IMR-90 (cell line): Measurements from ENCODE around the gene SVIL. TPM values are rescaled to one million over a fixed set of nuclear protein-coding genes. Genes with fewer than 3 reads are reported as not detected.
"Not testable (repeated sequence)": the region's sequence is repeated elsewhere in the genome, so short reads cannot be mapped to it uniquely, and the experiment has no call there.

Source experiments
- ATAC-seq: fragments of 200-7000 bp; cut with Tn5 transposase; 2 replicates; pipeline ENCODE4 v1.9.1; 2020; ENCODE audit warnings: low read depth, mild to moderate bottlenecking, moderate library complexity
- BruUV-seq: library from RNA; stranded (reverse); fragments of 400-500 nt; replicated peaks from 2 replicates; lab custom pipeline; 2021; lab: Mats Ljungman, UMichigan
- CTCF ChIA-PET: fragments of 300-600 bp; formaldehyde crosslinking; extraction: SDS; loops from one replicate; lab custom pipeline; 2021; ENCODE audit warnings: antibody characterized with exemption; lab: Yijun Ruan, JAX
- POLR2A ChIA-PET: fragments of 300-600 bp; sonication (Branson Sonifier 250); formaldehyde crosslinking; loops from one replicate; lab custom pipeline; 2022; ENCODE audit warnings: antibody characterized with exemption; ENCODE audit not compliant: unreplicated experiment; lab: Charles Lee
- DNase-seq: peaks from one replicate; pipeline ENCODE4 v3.0.0; 2013
- H2AFZ ChIP-seq: replicated peaks from 2 replicates; pipeline ENCODE3; 2013; ENCODE audit warnings: low read length, mild to moderate bottlenecking; ENCODE audit not compliant: poor library complexity
- H2AK5ac ChIP-seq: 2 replicates; pipeline ENCODE4 v1.6.1; 2013; ENCODE audit warnings: low read depth, low read length, inconsistent platforms
- H2AK9ac ChIP-seq: replicated peaks from 2 replicates; pipeline ENCODE3; 2013; ENCODE audit warnings: mild to moderate bottlenecking, low read depth, low read length, moderate library complexity; ENCODE audit not compliant: poor library complexity
- H2BK120ac ChIP-seq: 2 replicates; pipeline ENCODE4 v1.6.1; 2013; ENCODE audit warnings: low read depth, low read length, inconsistent platforms
- H2BK15ac ChIP-seq: 3 replicates; pipeline ENCODE4 v1.6.1; 2013; ENCODE audit warnings: low read depth, low read length, inconsistent platforms
- H2BK20ac ChIP-seq: 2 replicates; pipeline ENCODE4 v1.6.1; 2013; ENCODE audit warnings: low read depth, mild to moderate bottlenecking, inconsistent platforms, low read length, moderate library complexity
- H2BK5ac ChIP-seq: 2 replicates; pipeline ENCODE4 v1.6.1; 2013; ENCODE audit warnings: mild to moderate bottlenecking, low read depth, low read length, inconsistent platforms; ENCODE audit not compliant: poor library complexity, severe bottlenecking
- H3K14ac ChIP-seq: replicated peaks from 2 replicates; pipeline ENCODE4 v1.6.1; 2013; ENCODE audit warnings: low read depth, low read length, inconsistent platforms
- H3K18ac ChIP-seq: 2 replicates; pipeline ENCODE4 v1.6.1; 2013; ENCODE audit warnings: low read depth, low read length, control low read depth
- H3K23ac ChIP-seq: 2 replicates; pipeline ENCODE4 v1.6.1; 2013; ENCODE audit warnings: low read depth, low read length, inconsistent platforms
- H3K27ac ChIP-seq: 2 replicates; pipeline ENCODE4 v1.5.1; 2013; ENCODE audit warnings: mild to moderate bottlenecking, control low read depth, low read length; ENCODE audit not compliant: insufficient read depth
- H3K27me3 ChIP-seq: 2 replicates; pipeline ENCODE4 v1.6.1; 2013; ENCODE audit warnings: low read length; ENCODE audit not compliant: control insufficient read depth, insufficient read depth
- H3K36me3 ChIP-seq: 2 replicates; pipeline ENCODE4 v1.6.1; 2013; ENCODE audit warnings: low read length, mixed read lengths; ENCODE audit not compliant: control insufficient read depth, insufficient read depth
- H3K4ac ChIP-seq: 2 replicates; pipeline ENCODE4 v1.6.1; 2013; ENCODE audit warnings: low read depth, low read length, inconsistent platforms
- H3K4me1 ChIP-seq: 2 replicates; pipeline ENCODE4 v1.6.1; 2013; ENCODE audit warnings: low read length, mixed read lengths; ENCODE audit not compliant: control insufficient read depth, insufficient read depth
- H3K4me2 ChIP-seq: 2 replicates; pipeline ENCODE4 v1.6.1; 2013; ENCODE audit warnings: low read depth, mild to moderate bottlenecking, control low read depth, low read length, moderate library complexity
- H3K4me3 ChIP-seq: 2 replicates; pipeline ENCODE4 v1.5.1; 2013; ENCODE audit warnings: low read depth, mild to moderate bottlenecking, control low read depth, low read length, moderate library complexity; ENCODE audit not compliant: insufficient read depth
- H3K56ac ChIP-seq: 2 replicates; pipeline ENCODE4 v1.6.1; 2013; ENCODE audit warnings: low read length, inconsistent platforms; ENCODE audit not compliant: insufficient read depth; ENCODE audit errors: extremely low read depth
- H3K79me1 ChIP-seq, 2 experiments: 2 replicates each; pipeline ENCODE4 v1.6.1; 2013; ENCODE audit warnings: low read length in 2 of 2, inconsistent platforms in 1 of 2, low read depth in 1 of 2
- H3K9ac ChIP-seq: 2 replicates; pipeline ENCODE4 v1.6.1; 2013; ENCODE audit warnings: low read depth, low read length, control low read depth
- H3K9me1 ChIP-seq: 2 replicates; pipeline ENCODE4 v1.6.1; 2013; ENCODE audit warnings: low read length, inconsistent platforms; ENCODE audit not compliant: insufficient read depth
- H3K9me3 ChIP-seq: 2 replicates; pipeline ENCODE4 v1.6.1; 2013; ENCODE audit warnings: low read length; ENCODE audit not compliant: control insufficient read depth, insufficient read depth
- H4K20me1 ChIP-seq: 2 replicates; pipeline ENCODE4 v1.6.1; 2013; ENCODE audit warnings: low read length, inconsistent platforms; ENCODE audit not compliant: insufficient read depth
- H4K5ac ChIP-seq: 2 replicates; pipeline ENCODE4 v1.6.1; 2013; ENCODE audit warnings: mild to moderate bottlenecking, low read depth, low read length, control low read depth
- H4K8ac ChIP-seq, 2 experiments: 2 replicates each; pipeline ENCODE4 v1.6.1; 2013; ENCODE audit warnings: low read depth in 2 of 2, low read length in 2 of 2, control low read depth in 1 of 2, inconsistent platforms in 1 of 2
- H4K91ac ChIP-seq: 2 replicates; pipeline ENCODE4 v1.6.1; 2013; ENCODE audit warnings: low read depth, low read length, inconsistent platforms; ENCODE audit not compliant: insufficient read depth
- WGBS, 2 experiments: methylation state at CpG; one replicate each; pipeline versions ENCODE4 v1.1.5 to v1.1.7; 2013; ENCODE audit warnings: missing lambda C conversion rate in 2 of 2; ENCODE audit not compliant: insufficient read length in 1 of 2; ENCODE audit errors: extremely low coverage in 2 of 2; 5-methylcytosine and 5-hydroxymethylcytosine counted together
- dilution Hi-C: fragments of 300-500 bp; cut with HindIII; formaldehyde crosslinking; loops from one replicate; pipeline ENCODE4 v1.14.3; 2018; ENCODE audit warnings: low sequenced_read_pairs; ENCODE audit not compliant: unreplicated experiment
- in situ Hi-C: fragments of 300-500 bp; cut with MboI; formaldehyde crosslinking; loops from 3 replicates; pipeline ENCODE4 v1.14.3; 2019; ENCODE audit warnings: low sequenced_read_pairs, inconsistent platforms, mixed read lengths
- intact Hi-C: fragments of 100-400 bp; cut with micrococcal nuclease; formaldehyde crosslinking; loops from 2 replicates; pipeline ENCODE4 v1.10.0; 2022
- polyA plus RNA-seq, 3 experiments: library from polyadenylated mRNA; depleted of rRNA; stranded (reverse); fragments of >200 nt; gene quantifications; 2 replicates each; pipeline ENCODE4 v1.2.3, GENCODE V29; 2012; ENCODE audit warnings: low replicate concordance in 1 of 3
- total RNA-seq: library from RNA; depleted of rRNA; stranded (reverse); fragments of >200 nt; gene quantifications from 2 replicates; pipeline ENCODE4 v1.2.3, GENCODE V29; 2012

Gene SVIL
- total and polyA plus RNA-seq, 2 of the 4 experiments (the other 2 are of a cell fraction), result 11.5 to 11.6 TPM

- POLR2A ChIA-PET, H3K4me1 ChIP-seq, H2AK9ac ChIP-seq, H3K18ac ChIP-seq, H3K9me3 ChIP-seq, H3K27ac ChIP-seq, H4K5ac ChIP-seq, H2BK5ac ChIP-seq, H2AFZ ChIP-seq, H4K8ac ChIP-seq, H3K4ac ChIP-seq, ATAC-seq, H3K14ac ChIP-seq, in situ Hi-C loops, H3K4me2 ChIP-seq, H3K9ac ChIP-seq, H3K27me3 ChIP-seq, H3K36me3 ChIP-seq, H2BK15ac ChIP-seq, H4K91ac ChIP-seq, H2AK5ac ChIP-seq, H2BK20ac ChIP-seq, H3K4me3 ChIP-seq, intact Hi-C loops, H3K56ac ChIP-seq, DNase-seq, dilution Hi-C loops, BruUV-seq, H2BK120ac ChIP-seq, H3K23ac ChIP-seq, H3K9me1 ChIP-seq: not testable (repeated sequence)
- 80% methylated on average over 1 of the region's 7 CpGs; no CpG with 5 or more reads in 1 of the 2 experiments for WGBS, 2 experiments
- H3K79me1 ChIP-seq, result peaks cover 12 to 55% of the 10 kb centered on the region in 2 experiments; a peak in 3 of 4 replicates
- H4K20me1 ChIP-seq, result peaks cover 32% of the 10 kb centered on the region
- CTCF ChIA-PET, result interaction anchor here (1.3 kb wide), 1 partner anchor 11 kb away, joined by 3 read pairs; no protein-coding TSS in a partner anchor
Observed at GRCh38 chr10:29606693-29607092, 28.1 kb downstream of the SVIL start.
